Measurements from ENCODE around the gene PRKCH. TPM values are rescaled to one million over a fixed set of nuclear protein-coding genes. Genes with fewer than 3 reads are reported as not detected.

Gene PRKCH
- total and polyA plus RNA-seq, 2 donors from 2014 or later = 8.3 to 47.0 TPM

- peak overlapping the region; percentile 84 to 89 for H3K27ac ChIP-seq (ENCODE audit: low read depth in 2 of 2, low read length in 2 of 2)
- intact Hi-C loops (cut with DNase I) = no loop called here
- H3K9ac ChIP-seq (ENCODE audit: low read length in 3 of 3) = peak overlapping the region in 1 of 3 donors; percentile 67
- H3K4me1 ChIP-seq (ENCODE audit: control insufficient read depth in 2 of 3, insufficient read depth in 2 of 3, low read depth in 1 of 3, low read length in 3 of 3) = peaks cover 3 to 48% (median 28%) of the 10 kb centered on the region in 3 donors
- no peaks in the 10 kb centered on the region for H3K36me3 ChIP-seq (ENCODE audit: control insufficient read depth in 2 of 3, insufficient read depth in 3 of 3, low read length in 3 of 3)
- H3K9me3 ChIP-seq (ENCODE audit: control insufficient read depth in 2 of 3, insufficient read depth in 1 of 3, low read length in 3 of 3) = no peaks in the 10 kb centered on the region
- no peaks in the 10 kb centered on the region for H3K27me3 ChIP-seq (ENCODE audit: control insufficient read depth, insufficient read depth, low read length)
- peak; percentile 3 for TF ChIP-seq CTCF (IDR thresholded peaks at IDR 0.05; ENCODE audit: borderline replicate concordance, extremely low read depth, insufficient read depth)
- DNase-seq (peak; percentile 57 to 90 (median 75)), FAIRE-seq (no peak)
- peak overlapping the region in 2 of 3 donors; percentile 5 to 42 for H3K4me3 ChIP-seq (ENCODE audit: low read length in 3 of 3)
Observed at GRCh38 chr14:61568572-61569011, 247.2 kb downstream of the PRKCH start.

GRCh38 chr14:61569308-61569707 is 247.9 kb downstream of the PRKCH start:
- intact Hi-C loops (cut with DNase I) = no loop called here
- Histone ChIP-seq H3K27me3 (ENCODE audit: control insufficient read depth, insufficient read depth, low read length) (no peaks in the 10 kb centered on the region), H3K9me3 (ENCODE audit: control insufficient read depth in 2 of 3, insufficient read depth in 1 of 3, low read length in 3 of 3) (no peaks in the 10 kb centered on the region), H3K27ac (ENCODE audit: low read depth in 2 of 2, low read length in 2 of 2) (peak overlapping the region; percentile 84 to 89), H3K4me1 (ENCODE audit: control insufficient read depth in 2 of 3, insufficient read depth in 2 of 3, low read depth in 1 of 3, low read length in 3 of 3) (peaks cover 3 to 47% (median 31%) of the 10 kb centered on the region in 3 donors), H3K9ac (ENCODE audit: low read length in 3 of 3) (peak overlapping the region in 1 of 3 donors; percentile 67), H3K4me3 (ENCODE audit: low read length in 3 of 3) (no peak overlapping the region), H3K36me3 (ENCODE audit: control insufficient read depth in 2 of 3, insufficient read depth in 3 of 3, low read length in 3 of 3) (no peaks in the 10 kb centered on the region)
- no peak for TF ChIP-seq CTCF (IDR thresholded peaks at IDR 0.05; ENCODE audit: borderline replicate concordance, extremely low read depth, insufficient read depth)
- DNase-seq = no peak
- FAIRE-seq = no peak

- no peaks in the 10 kb centered on the region for H3K9me3 ChIP-seq (ENCODE audit: control insufficient read depth in 2 of 3, insufficient read depth in 1 of 3, low read length in 3 of 3)
- TF ChIP-seq CTCF (IDR thresholded peaks at IDR 0.05; ENCODE audit: borderline replicate concordance, extremely low read depth, insufficient read depth) = no peak
- DNase-seq = no peak
- H3K36me3 ChIP-seq (ENCODE audit: control insufficient read depth in 2 of 3, insufficient read depth in 3 of 3, low read length in 3 of 3) = no peaks in the 10 kb centered on the region
- H3K4me1 ChIP-seq (ENCODE audit: control insufficient read depth in 2 of 3, insufficient read depth in 2 of 3, low read depth in 1 of 3, low read length in 3 of 3) = peaks cover 3 to 47% (median 24%) of the 10 kb centered on the region in 3 donors
- H3K9ac ChIP-seq (ENCODE audit: low read length in 3 of 3) = no peak overlapping the region
- no peak overlapping the region for H3K4me3 ChIP-seq (ENCODE audit: low read length in 3 of 3)
- no peaks in the 10 kb centered on the region for H3K27me3 ChIP-seq (ENCODE audit: control insufficient read depth, insufficient read depth, low read length)
- no peak for FAIRE-seq
- intact Hi-C loops (cut with DNase I) = no loop called here
- peak overlapping the region in 1 of 2 donors; percentile 89 for H3K27ac ChIP-seq (ENCODE audit: low read depth in 2 of 2, low read length in 2 of 2)
Observed at GRCh38 chr14:61569812-61570548, 248.6 kb downstream of the PRKCH start.

Data from kidney (tissue), 14 donors.